Umbilical cord (tissue), 2 donors: ENCODE results near the gene ICAM1. TPM values are rescaled to one million over a fixed set of nuclear protein-coding genes. Genes with fewer than 3 reads are reported as not detected.
"Not testable (repeated sequence)": the region's sequence is repeated elsewhere in the genome, so short reads cannot be mapped to it uniquely, and the experiment has no call there.

ENCODE experiments used
- DNase-seq: peaks from one replicate; pipeline ENCODE4 v3.0.0-alpha.2; 2015; ENCODE audit warnings: low spot score
- total RNA-seq: library from RNA; depleted of rRNA; stranded (reverse); fragments of >200 nt; gene quantifications from one replicate; pipeline ENCODE4 v1.2.3, GENCODE V29; 2014; ENCODE audit warnings: low replicate concordance; ENCODE audit not compliant: insufficient read depth

The ICAM1 gene
- total RNA-seq, 1 donor from 2014 or later = 14.2 TPM

DNA sequence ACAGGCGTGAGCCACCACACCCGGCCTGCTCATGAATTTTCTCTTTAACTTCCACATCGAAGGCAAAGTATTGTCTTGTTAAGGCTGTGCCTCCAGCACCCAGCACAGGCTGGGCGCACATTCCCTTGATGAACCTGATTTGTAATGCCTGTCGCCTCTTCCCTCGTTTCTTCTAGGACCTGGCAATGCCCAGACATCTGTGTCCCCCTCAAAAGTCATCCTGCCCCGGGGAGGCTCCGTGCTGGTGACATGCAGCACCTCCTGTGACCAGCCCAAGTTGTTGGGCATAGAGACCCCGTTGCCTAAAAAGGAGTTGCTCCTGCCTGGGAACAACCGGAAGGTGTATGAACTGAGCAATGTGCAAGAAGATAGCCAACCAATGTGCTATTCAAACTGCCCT is 3.7 kb downstream of the ICAM1 start:
- no peak for DNase-seq

DNA sequence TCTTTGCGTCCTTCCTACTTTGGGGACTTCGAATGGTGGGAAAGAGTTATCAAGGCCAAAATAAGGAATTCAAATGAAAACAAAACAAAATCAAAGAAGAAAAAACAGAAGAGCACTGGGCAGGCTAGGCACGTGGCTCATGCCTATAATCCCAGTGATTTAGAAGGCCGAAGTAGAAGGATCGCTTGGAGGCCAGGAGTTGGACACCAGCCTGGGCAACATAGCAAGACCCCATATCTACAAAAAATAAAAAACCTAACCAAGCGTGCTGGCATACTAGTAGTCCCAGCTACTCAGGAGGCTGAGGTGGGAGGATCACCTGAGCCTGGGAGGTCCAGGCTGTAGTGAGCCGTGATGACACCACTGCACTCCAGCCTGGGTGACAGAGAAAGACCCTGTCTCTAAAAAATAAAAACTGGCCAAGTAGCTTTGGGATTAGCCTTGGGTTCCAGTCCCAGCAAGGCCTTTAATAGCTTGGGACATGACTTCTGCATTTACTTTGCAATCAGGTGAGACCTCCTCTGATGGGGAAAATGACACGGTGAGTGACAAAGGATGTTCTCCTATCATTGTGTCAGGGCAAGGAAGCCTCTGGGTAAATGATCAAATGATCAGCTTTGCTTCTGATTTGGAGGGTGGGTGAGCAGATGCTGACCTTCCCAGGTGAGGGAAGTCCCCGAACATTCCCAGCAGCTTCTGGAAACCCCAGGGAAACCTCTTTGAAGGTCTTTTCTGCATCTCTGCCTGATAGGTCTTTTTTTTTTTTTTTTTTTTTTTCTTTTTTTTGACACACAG is 7.1 kb downstream of the ICAM1 start:
- DNase-seq = no peak

- DNase-seq = no peak
These were observed 8.0 kb downstream of the ICAM1 start for GRCh38 chr19:10278935-10279334.

GRCh38 chr19:10279737-10280442 is 9.0 kb downstream of the ICAM1 start:
- no peak for DNase-seq

- not testable (repeated sequence) for DNase-seq
These were observed 11.1 kb downstream of the ICAM1 start for GRCh38 chr19:10282043-10282442.

- DNase-seq = no peak
These were observed 12.6 kb downstream of the ICAM1 start for GRCh38 chr19:10283301-10284064.

DNA sequence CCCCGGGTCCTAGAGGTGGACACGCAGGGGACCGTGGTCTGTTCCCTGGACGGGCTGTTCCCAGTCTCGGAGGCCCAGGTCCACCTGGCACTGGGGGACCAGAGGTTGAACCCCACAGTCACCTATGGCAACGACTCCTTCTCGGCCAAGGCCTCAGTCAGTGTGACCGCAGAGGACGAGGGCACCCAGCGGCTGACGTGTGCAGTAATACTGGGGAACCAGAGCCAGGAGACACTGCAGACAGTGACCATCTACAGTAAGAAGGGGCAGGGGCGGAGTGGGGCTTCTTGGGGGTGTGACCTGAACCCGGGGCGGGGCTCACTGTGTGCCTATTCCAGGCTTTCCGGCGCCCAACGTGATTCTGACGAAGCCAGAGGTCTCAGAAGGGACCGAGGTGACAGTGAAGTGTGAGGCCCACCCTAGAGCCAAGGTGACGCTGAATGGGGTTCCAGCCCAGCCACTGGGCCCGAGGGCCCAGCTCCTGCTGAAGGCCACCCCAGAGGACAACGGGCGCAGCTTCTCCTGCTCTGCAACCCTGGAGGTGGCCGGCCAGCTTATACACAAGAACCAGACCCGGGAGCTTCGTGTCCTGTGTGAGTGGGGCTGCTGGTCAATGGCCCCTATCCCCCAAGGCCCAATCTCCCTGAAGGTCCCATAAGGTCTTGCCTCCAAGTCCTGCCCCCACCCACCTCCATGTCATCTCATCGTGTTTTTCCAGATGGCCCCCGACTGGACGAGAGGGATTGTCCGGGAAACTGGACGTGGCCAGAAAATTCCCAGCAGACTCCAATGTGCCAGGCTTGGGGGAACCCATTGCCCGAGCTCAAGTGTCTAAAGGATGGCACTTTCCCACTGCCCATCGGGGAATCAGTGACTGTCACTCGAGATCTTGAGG is 13.4 kb downstream of the ICAM1 start:
- DNase-seq = no peak

DNA sequence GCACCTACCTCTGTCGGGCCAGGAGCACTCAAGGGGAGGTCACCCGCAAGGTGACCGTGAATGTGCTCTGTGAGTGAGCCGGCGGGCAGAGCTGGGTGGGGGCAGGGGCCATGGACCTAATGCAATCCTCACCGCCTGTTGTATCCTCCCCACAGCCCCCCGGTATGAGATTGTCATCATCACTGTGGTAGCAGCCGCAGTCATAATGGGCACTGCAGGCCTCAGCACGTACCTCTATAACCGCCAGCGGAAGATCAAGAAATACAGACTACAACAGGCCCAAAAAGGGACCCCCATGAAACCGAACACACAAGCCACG is 14.0 kb downstream of the ICAM1 start:
- no peak for DNase-seq

- DNase-seq = no peak
These were observed 14.5 kb downstream of the ICAM1 start for GRCh38 chr19:10285393-10285792.

- DNase-seq = peak; percentile 91
These were observed 16.1 kb downstream of the ICAM1 start, which contains the start of gene ICAM4 for GRCh38 chr19:10286803-10287737. Gene ICAM4, plus strand, starts transcription at chr19:10286955. Its CDS starts 58 bp downstream, at chr19:10287013.

GRCh38 chr19:10288662-10289166 is 17.8 kb downstream of the ICAM1 start:
- DNase-seq = peak; percentile 77

GRCh38 chr19:10289167-10289835 is 18.4 kb downstream of the ICAM1 start:
- DNase-seq = no peak

- DNase-seq = no peak
These were observed 19.0 kb downstream of the ICAM1 start, which contains the start of gene ICAM5 for GRCh38 chr19:10289836-10290356. Gene ICAM5, plus strand, starts transcription at chr19:10289952. Its CDS starts 92 bp downstream, at chr19:10290044.

- no peak for DNase-seq
These were observed 19.5 kb downstream of the ICAM1 start for GRCh38 chr19:10290357-10290875.

DNA sequence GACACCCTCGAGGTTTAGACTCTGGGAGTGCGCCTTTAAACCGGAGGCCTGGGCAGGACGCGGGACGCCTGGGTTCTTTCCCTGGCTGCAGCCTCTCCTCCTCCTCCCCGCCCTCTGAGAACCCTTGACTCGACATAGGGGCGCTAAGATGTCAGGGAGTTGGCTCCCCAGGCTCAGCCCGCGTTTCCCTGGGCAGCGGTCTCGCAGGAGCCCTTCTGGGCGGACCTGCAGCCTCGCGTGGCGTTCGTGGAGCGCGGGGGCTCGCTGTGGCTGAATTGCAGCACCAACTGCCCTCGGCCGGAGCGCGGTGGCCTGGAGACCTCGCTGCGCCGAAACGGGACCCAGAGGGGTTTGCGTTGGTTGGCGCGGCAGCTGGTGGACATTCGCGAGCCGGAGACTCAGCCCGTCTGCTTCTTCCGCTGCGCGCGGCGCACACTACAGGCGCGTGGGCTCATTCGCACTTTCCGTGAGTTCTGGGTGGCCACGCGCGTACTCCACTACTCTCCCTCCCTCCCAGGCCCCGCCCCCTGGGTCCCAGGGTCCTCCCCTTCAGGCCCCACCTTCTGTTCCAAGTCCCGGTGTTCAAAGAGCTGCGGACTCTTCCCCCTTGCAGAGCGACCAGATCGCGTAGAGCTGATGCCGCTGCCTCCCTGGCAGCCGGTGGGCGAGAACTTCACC is 20.1 kb downstream of the ICAM1 start:
- DNase-seq = no peak

- DNase-seq = no peak
These were observed 20.8 kb downstream of the ICAM1 start for GRCh38 chr19:10291554-10292205.

DNA sequence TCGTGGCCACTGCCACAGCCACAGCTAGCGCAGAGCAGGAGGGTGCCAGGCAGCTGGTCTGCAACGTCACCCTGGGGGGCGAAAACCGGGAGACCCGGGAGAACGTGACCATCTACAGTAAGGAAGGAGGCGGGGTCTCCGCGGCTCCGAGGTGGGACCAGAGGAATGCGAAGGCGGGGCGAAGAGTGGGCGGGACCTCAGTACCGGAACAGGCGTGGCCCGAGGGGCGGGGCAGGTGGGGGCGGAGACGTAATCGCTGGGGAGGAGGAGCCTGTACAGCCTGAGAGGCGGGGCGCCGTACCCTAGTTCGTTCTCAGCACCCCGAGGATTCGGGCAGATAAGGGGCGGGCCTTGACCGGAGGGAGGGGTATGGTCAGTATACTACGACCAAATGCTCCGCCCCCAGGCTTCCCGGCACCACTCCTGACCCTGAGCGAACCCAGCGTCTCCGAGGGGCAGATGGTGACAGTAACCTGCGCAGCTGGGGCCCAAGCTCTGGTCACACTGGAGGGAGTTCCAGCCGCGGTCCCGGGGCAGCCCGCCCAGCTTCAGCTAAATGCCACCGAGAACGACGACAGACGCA is 21.4 kb downstream of the ICAM1 start:
- no peak for DNase-seq
